HL-60 (cell line): Measurements from ENCODE around the gene NXPH4.

Experiments
- GABPA ChIP-seq: IDR thresholded peaks from 2 replicates; pipeline ENCODE4 v1.6.1; 2012; ENCODE audit warnings: low read depth
- POLR2AphosphoS5 ChIP-seq: IDR thresholded peaks from 2 replicates; pipeline ENCODE4 v1.6.1; 2012; ENCODE audit warnings: low read depth
- TF ChIP-seq, protein P1 (sequence below): IDR thresholded peaks from one replicate; pipeline ENCODE4 v1.5.1; 2011; ENCODE audit warnings: low read length, control low read depth, inconsistent platforms; ENCODE audit not compliant: insufficient read depth
- TF ChIP-seq, protein P2 (sequence below): IDR thresholded peaks from 2 replicates; pipeline ENCODE4 v1.6.1; 2012; ENCODE audit warnings: low read depth; ENCODE audit not compliant: insufficient replicate concordance

DNA sequence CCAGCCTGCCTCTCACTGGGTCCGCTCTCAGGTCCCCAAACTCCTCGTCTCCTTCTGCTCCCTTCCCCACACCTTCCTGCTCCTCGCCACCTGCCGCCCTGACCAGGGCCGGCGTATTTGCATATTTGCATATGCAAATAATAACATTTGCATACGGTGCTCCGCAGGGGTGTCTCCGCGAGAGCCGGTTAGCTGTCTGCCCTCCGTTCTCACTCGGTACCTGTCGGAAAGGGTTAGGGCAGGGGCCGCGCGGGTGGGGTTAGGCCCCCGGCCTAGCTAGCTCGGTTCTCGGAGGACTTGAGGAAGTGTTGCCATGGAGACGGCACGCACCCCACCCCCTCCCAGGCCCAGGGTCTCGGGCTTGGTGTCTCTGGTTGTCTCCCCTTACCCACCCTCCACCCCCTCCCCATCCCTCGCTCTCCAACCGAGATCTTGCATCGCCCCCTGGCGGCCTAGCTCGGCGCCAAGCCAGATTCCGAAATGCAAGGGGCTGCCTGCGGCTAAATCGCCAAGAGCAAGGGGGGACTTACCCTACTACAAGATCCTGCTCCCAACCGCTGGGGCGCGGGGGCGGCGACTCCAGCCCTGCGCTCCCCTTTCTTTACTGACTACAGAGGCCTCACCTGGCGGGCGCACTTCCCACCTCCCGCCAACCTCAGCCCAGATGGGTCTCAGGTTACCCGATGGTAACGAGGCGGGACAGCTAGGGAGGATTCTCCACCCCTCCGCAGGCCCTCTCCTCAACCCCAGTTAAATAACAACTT is 26.3 kb downstream of the NXPH4 start:
- TF ChIP-seq, protein P1, sequence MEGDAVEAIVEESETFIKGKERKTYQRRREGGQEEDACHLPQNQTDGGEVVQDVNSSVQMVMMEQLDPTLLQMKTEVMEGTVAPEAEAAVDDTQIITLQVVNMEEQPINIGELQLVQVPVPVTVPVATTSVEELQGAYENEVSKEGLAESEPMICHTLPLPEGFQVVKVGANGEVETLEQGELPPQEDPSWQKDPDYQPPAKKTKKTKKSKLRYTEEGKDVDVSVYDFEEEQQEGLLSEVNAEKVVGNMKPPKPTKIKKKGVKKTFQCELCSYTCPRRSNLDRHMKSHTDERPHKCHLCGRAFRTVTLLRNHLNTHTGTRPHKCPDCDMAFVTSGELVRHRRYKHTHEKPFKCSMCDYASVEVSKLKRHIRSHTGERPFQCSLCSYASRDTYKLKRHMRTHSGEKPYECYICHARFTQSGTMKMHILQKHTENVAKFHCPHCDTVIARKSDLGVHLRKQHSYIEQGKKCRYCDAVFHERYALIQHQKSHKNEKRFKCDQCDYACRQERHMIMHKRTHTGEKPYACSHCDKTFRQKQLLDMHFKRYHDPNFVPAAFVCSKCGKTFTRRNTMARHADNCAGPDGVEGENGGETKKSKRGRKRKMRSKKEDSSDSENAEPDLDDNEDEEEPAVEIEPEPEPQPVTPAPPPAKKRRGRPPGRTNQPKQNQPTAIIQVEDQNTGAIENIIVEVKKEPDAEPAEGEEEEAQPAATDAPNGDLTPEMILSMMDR, result peak; percentile 44
- TF ChIP-seq, protein P2, sequence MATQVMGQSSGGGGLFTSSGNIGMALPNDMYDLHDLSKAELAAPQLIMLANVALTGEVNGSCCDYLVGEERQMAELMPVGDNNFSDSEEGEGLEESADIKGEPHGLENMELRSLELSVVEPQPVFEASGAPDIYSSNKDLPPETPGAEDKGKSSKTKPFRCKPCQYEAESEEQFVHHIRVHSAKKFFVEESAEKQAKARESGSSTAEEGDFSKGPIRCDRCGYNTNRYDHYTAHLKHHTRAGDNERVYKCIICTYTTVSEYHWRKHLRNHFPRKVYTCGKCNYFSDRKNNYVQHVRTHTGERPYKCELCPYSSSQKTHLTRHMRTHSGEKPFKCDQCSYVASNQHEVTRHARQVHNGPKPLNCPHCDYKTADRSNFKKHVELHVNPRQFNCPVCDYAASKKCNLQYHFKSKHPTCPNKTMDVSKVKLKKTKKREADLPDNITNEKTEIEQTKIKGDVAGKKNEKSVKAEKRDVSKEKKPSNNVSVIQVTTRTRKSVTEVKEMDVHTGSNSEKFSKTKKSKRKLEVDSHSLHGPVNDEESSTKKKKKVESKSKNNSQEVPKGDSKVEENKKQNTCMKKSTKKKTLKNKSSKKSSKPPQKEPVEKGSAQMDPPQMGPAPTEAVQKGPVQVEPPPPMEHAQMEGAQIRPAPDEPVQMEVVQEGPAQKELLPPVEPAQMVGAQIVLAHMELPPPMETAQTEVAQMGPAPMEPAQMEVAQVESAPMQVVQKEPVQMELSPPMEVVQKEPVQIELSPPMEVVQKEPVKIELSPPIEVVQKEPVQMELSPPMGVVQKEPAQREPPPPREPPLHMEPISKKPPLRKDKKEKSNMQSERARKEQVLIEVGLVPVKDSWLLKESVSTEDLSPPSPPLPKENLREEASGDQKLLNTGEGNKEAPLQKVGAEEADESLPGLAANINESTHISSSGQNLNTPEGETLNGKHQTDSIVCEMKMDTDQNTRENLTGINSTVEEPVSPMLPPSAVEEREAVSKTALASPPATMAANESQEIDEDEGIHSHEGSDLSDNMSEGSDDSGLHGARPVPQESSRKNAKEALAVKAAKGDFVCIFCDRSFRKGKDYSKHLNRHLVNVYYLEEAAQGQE, result no peak
- TF ChIP-seq GABPA, result no peak
- TF ChIP-seq POLR2AphosphoS5, result no peak
